Suprapubic skin (tissue), 3 donors: ENCODE measurements around the gene FRMD1.

ENCODE experiments used
- CTCF ChIP-seq, 2 donors: fragments of 200-600 bp in 1 of 2; fragments of 450-650 bp in 1 of 2; sonication (generic) in 1 of 2; IDR thresholded peaks; one replicate each; pipeline ENCODE4 v1.5.1; 2016 to 2019; ENCODE audit warnings: antibody characterized with exemption in 2 of 2, mild to moderate bottlenecking in 1 of 2, moderate library complexity in 1 of 2
- POLR2A ChIP-seq, 2 donors: fragments of 450-650 bp; IDR thresholded peaks; one replicate each; pipeline ENCODE4 v1.6.1; 2017; ENCODE audit warnings: antibody characterized with exemption in 2 of 2, mild to moderate bottlenecking in 2 of 2, moderate library complexity in 2 of 2

DNA sequence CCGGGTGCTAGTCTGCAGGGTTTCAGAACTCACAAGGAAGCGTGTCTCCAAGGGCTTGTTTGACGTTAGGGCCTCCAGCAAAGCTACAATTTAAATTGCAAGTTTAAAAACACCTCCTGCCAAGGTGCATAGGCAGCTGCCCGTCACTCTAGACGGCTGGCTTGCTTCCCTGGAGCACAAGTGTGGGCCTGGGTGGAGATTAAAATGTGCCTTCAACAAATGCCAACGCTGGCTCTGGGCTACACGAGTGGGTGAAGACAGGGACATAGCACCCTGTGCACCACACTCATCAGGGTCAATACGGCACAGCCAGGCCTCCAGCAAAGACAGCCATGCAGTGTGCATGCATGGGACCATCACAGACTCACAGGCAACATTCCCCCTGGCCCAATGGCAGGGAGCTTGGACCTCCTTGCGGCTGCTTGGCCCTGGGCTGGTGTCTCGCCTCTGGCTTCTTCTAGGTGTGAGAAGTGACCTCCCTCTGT is 48.4 kb upstream of the FRMD1 start:
- no peak for TF ChIP-seq CTCF (IDR thresholded peaks at IDR 0.05)
- no peak for TF ChIP-seq POLR2A (IDR thresholded peaks at IDR 0.05)
